Fibroblast of lung (primary cell): ENCODE data around the gene PIGR. TPM values are rescaled to one million over a fixed set of nuclear protein-coding genes. Genes with fewer than 3 reads are reported as not detected.

Experiments
- DNase-seq, 2 donors: peaks; one replicate each; pipeline versions ENCODE4 v3.0.0 to v3.0.0-alpha.2; 2010; ENCODE audit warnings: low read depth in 2 of 2
- H2AFZ ChIP-seq: 2 replicates; pipeline ENCODE4 v1.5.1; 2012; ENCODE audit warnings: low read length, control low read depth, inconsistent platforms
- H3K27ac ChIP-seq: 2 replicates; pipeline ENCODE4 v1.5.1; 2011; ENCODE audit warnings: low read length, control low read depth; ENCODE audit not compliant: insufficient read depth
- H3K27me3 ChIP-seq: 2 replicates; pipeline ENCODE4 v1.5.1; 2011; ENCODE audit warnings: mild to moderate bottlenecking, low read length; ENCODE audit not compliant: control insufficient read depth, insufficient read depth
- H3K36me3 ChIP-seq: 2 replicates; pipeline ENCODE4 v1.5.1; 2011; ENCODE audit warnings: low read length; ENCODE audit not compliant: control insufficient read depth, insufficient read depth
- H3K4me1 ChIP-seq: 2 replicates; pipeline ENCODE4 v1.5.1; 2011; ENCODE audit warnings: low read length; ENCODE audit not compliant: control insufficient read depth, insufficient read depth; ENCODE audit errors: extremely low read depth
- H3K4me2 ChIP-seq: 2 replicates; pipeline ENCODE4 v1.5.1; 2011; ENCODE audit warnings: low read length, control low read depth; ENCODE audit not compliant: insufficient read depth; ENCODE audit errors: extremely low read depth
- H3K4me3 ChIP-seq, 4 experiments: fragments of 200-600 bp in 1 of 4; sonication (generic) in 1 of 4; replicated peaks in 1 of 4; 2 replicates each; pipeline ENCODE4 v1.5.1; 2011 to 2016; ENCODE audit warnings: low read length in 4 of 4, low read depth in 3 of 4, mild to moderate bottlenecking in 3 of 4, control low read depth in 2 of 4, inconsistent platforms in 1 of 4, mixed read lengths in 1 of 4; ENCODE audit not compliant: insufficient read depth in 1 of 4; ENCODE audit errors: control extremely low read depth in 1 of 4
- H3K79me2 ChIP-seq: 2 replicates; pipeline ENCODE4 v1.5.1; 2012; ENCODE audit warnings: mild to moderate bottlenecking, low read length, inconsistent platforms; ENCODE audit not compliant: control insufficient read depth, insufficient read depth
- H3K9ac ChIP-seq: 2 replicates; pipeline ENCODE4 v1.5.1; 2011; ENCODE audit warnings: mild to moderate bottlenecking, low read length, control low read depth; ENCODE audit not compliant: insufficient read depth
- H3K9me3 ChIP-seq: 2 replicates; pipeline ENCODE4 v1.5.1; 2012; ENCODE audit warnings: low read depth, low read length; ENCODE audit not compliant: control insufficient read depth, insufficient read depth
- H4K20me1 ChIP-seq: 2 replicates; pipeline ENCODE4 v1.5.1; 2011; ENCODE audit warnings: low read length; ENCODE audit not compliant: control insufficient read depth, insufficient read depth; ENCODE audit errors: extremely low read depth
- EZH2 ChIP-seq: IDR thresholded peaks from 2 replicates; pipeline ENCODE4 v1.5.1; 2012; ENCODE audit warnings: low read length, control low read depth, mild to moderate bottlenecking; ENCODE audit errors: missing control alignments
- polyA minus RNA-seq: library from RNA; depleted of rRNA, polyadenylated mRNA; stranded (reverse); fragments of >200 nt; gene quantifications from 2 replicates; pipeline ENCODE4 v1.2.3, GENCODE V29; 2011; ENCODE audit warnings: low replicate concordance
- polyA plus RNA-seq, 2 donors: library from polyadenylated mRNA; depleted of rRNA in 1 of 2; stranded (reverse) in 1 of 2; unstranded in 1 of 2; fragments of >200 nt; gene quantifications; 2 replicates each; pipeline ENCODE4 v1.2.1, GENCODE V29; 2011 to 2012; ENCODE audit warnings: missing spikeins in 1 of 2
- total RNA-seq: library from RNA; depleted of rRNA; stranded (reverse); fragments of >200 nt; gene quantifications from 2 replicates; pipeline ENCODE4 v1.2.1, GENCODE V29; 2014
- TF ChIP-seq, protein P1 (sequence below), 2 donors: IDR thresholded peaks in 1 of 2; conservative IDR thresholded peaks in 1 of 2; 1 replicate in 1 of 2; 2 replicates in 1 of 2; pipeline ENCODE4 v1.5.1; 2011 to 2012; ENCODE audit warnings: low read length in 2 of 2, control low read depth in 1 of 2, inconsistent platforms in 1 of 2, low read depth in 1 of 2, mild to moderate bottlenecking in 1 of 2

Gene PIGR, protein sequence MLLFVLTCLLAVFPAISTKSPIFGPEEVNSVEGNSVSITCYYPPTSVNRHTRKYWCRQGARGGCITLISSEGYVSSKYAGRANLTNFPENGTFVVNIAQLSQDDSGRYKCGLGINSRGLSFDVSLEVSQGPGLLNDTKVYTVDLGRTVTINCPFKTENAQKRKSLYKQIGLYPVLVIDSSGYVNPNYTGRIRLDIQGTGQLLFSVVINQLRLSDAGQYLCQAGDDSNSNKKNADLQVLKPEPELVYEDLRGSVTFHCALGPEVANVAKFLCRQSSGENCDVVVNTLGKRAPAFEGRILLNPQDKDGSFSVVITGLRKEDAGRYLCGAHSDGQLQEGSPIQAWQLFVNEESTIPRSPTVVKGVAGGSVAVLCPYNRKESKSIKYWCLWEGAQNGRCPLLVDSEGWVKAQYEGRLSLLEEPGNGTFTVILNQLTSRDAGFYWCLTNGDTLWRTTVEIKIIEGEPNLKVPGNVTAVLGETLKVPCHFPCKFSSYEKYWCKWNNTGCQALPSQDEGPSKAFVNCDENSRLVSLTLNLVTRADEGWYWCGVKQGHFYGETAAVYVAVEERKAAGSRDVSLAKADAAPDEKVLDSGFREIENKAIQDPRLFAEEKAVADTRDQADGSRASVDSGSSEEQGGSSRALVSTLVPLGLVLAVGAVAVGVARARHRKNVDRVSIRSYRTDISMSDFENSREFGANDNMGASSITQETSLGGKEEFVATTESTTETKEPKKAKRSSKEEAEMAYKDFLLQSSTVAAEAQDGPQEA
- total RNA-seq (not detected in 2 replicates), polyA plus RNA-seq (not detected in 2 replicates), polyA minus RNA-seq (not detected in 2 replicates)
- polyA plus RNA-seq (2012): not detected in 2 replicates

GRCh38 chr1:206946261-206946660 is at the start of gene PIGR:
TSS of gene PIGR (minus strand) at chr1:206946466. CDS start at chr1:206940531, 5,935 bp downstream.
- no peaks in the 10 kb centered on the region for H3K79me2 ChIP-seq
- no peak for TF ChIP-seq EZH2
- TF ChIP-seq, protein P1, sequence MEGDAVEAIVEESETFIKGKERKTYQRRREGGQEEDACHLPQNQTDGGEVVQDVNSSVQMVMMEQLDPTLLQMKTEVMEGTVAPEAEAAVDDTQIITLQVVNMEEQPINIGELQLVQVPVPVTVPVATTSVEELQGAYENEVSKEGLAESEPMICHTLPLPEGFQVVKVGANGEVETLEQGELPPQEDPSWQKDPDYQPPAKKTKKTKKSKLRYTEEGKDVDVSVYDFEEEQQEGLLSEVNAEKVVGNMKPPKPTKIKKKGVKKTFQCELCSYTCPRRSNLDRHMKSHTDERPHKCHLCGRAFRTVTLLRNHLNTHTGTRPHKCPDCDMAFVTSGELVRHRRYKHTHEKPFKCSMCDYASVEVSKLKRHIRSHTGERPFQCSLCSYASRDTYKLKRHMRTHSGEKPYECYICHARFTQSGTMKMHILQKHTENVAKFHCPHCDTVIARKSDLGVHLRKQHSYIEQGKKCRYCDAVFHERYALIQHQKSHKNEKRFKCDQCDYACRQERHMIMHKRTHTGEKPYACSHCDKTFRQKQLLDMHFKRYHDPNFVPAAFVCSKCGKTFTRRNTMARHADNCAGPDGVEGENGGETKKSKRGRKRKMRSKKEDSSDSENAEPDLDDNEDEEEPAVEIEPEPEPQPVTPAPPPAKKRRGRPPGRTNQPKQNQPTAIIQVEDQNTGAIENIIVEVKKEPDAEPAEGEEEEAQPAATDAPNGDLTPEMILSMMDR (conservative IDR thresholded peaks at IDR 0.05 in 1 of 2, IDR thresholded peaks at IDR 0.05 in 1 of 2; ENCODE audit: low read depth in 1 of 2, low read length in 2 of 2): no peak
- no peak within 1 kb of the TSS for H3K9ac ChIP-seq
- H3K27ac ChIP-seq: no peak within 1 kb of the TSS
- no peak within 1 kb of the TSS for H3K4me3 ChIP-seq
- H3K9me3 ChIP-seq: no peaks in the 10 kb centered on the region
- no peak for DNase-seq
- no peak within 1 kb of the TSS for H3K4me2 ChIP-seq
- H2AFZ ChIP-seq: no peak within 1 kb of the TSS
- no peaks in the 10 kb centered on the region for H3K36me3 ChIP-seq
- peaks cover 28% of the 10 kb centered on the region for H3K27me3 ChIP-seq
- no peaks in the 10 kb centered on the region for H4K20me1 ChIP-seq
- H3K4me1 ChIP-seq: no peaks in the 10 kb centered on the region

DNA sequence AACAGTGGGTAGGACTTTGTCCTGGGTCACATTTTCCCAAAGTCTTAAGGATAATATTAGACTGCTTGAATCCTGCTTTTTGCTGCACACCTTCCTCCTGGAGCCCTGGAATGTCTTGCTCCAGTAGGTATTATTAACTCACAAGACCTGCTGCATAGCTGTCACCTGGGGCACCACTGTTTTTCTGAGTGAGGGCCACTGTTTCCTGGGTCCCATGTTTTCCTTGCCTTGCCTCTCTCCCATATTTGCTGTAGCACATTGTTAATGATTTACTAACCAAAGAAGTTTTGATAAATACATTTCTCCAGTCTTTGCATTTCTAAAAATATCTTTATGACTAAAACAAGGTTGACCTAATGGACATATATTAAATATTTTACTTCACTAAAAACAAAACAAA is 46.5 kb upstream of the PIGR start:
- no peaks in the 10 kb centered on the region for H4K20me1 ChIP-seq
- H3K27me3 ChIP-seq: peaks cover 2% of the 10 kb centered on the region
- no peak for TF ChIP-seq EZH2
- TF ChIP-seq, protein P1 (conservative IDR thresholded peaks at IDR 0.05 in 1 of 2, IDR thresholded peaks at IDR 0.05 in 1 of 2; ENCODE audit: low read depth in 1 of 2, low read length in 2 of 2): no peak
- H3K27ac ChIP-seq: no peak overlapping the region
- no peak overlapping the region for H2AFZ ChIP-seq
- DNase-seq: no peak
- no peaks in the 10 kb centered on the region for H3K36me3 ChIP-seq
- H3K4me2 ChIP-seq: no peak overlapping the region
- no peak overlapping the region for H3K9ac ChIP-seq
- H3K4me1 ChIP-seq: no peaks in the 10 kb centered on the region
- no peaks in the 10 kb centered on the region for H3K79me2 ChIP-seq
- no peaks in the 10 kb centered on the region for H3K9me3 ChIP-seq
- H3K4me3 ChIP-seq: no peak overlapping the region

DNA sequence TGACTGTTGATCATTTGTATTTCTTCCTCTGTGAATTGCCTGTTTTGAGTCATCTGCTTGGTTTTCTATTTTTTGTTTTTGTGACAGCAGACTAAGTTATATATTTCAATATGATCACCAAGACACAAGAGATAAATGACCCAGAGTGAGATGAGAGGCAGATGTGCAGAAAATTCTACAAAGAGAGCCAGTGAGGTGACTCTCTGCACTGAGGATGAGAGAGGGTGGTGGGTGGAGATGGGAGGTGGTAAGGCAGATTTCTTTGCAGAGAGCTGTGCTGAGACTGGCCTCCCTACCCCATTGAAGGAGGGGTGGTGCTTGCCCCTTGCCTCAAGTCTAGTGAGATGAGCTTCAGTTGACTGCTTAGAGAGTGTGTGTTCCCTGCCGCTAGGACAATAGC is 41.6 kb upstream of the PIGR start:
- H3K4me3 ChIP-seq: no peak overlapping the region
- no peaks in the 10 kb centered on the region for H3K9me3 ChIP-seq

More for the DNA sequence above, 41.6 kb upstream of the PIGR start:
- Histone ChIP-seq H3K79me2 (no peaks in the 10 kb centered on the region), H3K27me3 (peaks cover 12% of the 10 kb centered on the region), H3K4me2 (no peak overlapping the region), H3K4me1 (no peaks in the 10 kb centered on the region), H2AFZ (no peak overlapping the region), H4K20me1 (no peaks in the 10 kb centered on the region), H3K27ac (no peak overlapping the region), H3K36me3 (no peaks in the 10 kb centered on the region), H3K9ac (no peak overlapping the region)
- TF ChIP-seq, protein P1 (conservative IDR thresholded peaks at IDR 0.05 in 1 of 2, IDR thresholded peaks at IDR 0.05 in 1 of 2; ENCODE audit: low read depth in 1 of 2, low read length in 2 of 2): no peak
- no peak for TF ChIP-seq EZH2
- DNase-seq: no peak
